ENCODE data around the gene SLC37A3. TPM values are rescaled to one million over a fixed set of nuclear protein-coding genes. Genes with fewer than 3 reads are reported as not detected.

SLC37A3 gene
- total RNA-seq, 1 donor from 2014 or later, result 83.4 TPM

DNA sequence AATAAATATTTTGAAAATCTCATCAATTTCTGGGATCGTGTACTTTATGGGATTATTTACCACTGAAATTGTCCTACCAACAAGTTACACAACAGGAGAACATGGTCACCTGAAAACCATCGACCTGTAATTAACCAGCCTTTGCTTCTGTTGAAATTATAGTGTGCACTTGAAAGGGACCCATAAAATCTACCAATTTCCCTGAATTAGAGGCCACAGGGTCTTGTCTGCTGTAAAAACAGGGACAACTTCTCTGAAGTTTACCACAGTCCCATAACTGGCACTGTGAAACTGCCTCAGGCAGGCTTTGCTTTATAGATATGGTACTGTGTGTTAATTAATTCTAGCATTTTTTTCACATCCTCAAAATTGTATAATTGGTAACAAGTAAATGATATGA is 43.2 kb upstream of the SLC37A3 start:
- Histone ChIP-seq H3K9ac (no peak overlapping the region), H3K27me3 (no peaks in the 10 kb centered on the region), H3K4me2 (no peak overlapping the region), H3K4me3 (no peak overlapping the region), H3K4me1 (no peaks in the 10 kb centered on the region), H2AFZ (replicated peaks) (no peak overlapping the region), H4K20me1 (ENCODE audit: low read depth) (no peaks in the 10 kb centered on the region), H3K79me2 (ENCODE audit: low read depth) (no peaks in the 10 kb centered on the region), H3K9me3 (ENCODE audit: low read depth) (no peaks in the 10 kb centered on the region), H3F3A (ENCODE audit: low read depth) (no peaks in the 10 kb centered on the region), H3K27ac (no peak overlapping the region), H3K36me3 (no peaks in the 10 kb centered on the region)
- no peak for TF ChIP-seq EZH2phosphoT487 (IDR thresholded peaks at IDR 0.05)
- TF ChIP-seq, protein P1, sequence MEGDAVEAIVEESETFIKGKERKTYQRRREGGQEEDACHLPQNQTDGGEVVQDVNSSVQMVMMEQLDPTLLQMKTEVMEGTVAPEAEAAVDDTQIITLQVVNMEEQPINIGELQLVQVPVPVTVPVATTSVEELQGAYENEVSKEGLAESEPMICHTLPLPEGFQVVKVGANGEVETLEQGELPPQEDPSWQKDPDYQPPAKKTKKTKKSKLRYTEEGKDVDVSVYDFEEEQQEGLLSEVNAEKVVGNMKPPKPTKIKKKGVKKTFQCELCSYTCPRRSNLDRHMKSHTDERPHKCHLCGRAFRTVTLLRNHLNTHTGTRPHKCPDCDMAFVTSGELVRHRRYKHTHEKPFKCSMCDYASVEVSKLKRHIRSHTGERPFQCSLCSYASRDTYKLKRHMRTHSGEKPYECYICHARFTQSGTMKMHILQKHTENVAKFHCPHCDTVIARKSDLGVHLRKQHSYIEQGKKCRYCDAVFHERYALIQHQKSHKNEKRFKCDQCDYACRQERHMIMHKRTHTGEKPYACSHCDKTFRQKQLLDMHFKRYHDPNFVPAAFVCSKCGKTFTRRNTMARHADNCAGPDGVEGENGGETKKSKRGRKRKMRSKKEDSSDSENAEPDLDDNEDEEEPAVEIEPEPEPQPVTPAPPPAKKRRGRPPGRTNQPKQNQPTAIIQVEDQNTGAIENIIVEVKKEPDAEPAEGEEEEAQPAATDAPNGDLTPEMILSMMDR (IDR thresholded peaks at IDR 0.05), result no peak
- no peak for TF ChIP-seq EZH2 (IDR thresholded peaks at IDR 0.05)
- DNase-seq (ENCODE audit: low spot score), result no peak
- no peaks in the 10 kb centered on the region for H3K9me3 Mint-ChIP-seq
- no peaks in the 10 kb centered on the region for H3K4me1 Mint-ChIP-seq
- peaks cover 2% of the 10 kb centered on the region for H3K36me3 Mint-ChIP-seq
- H3K27me3 Mint-ChIP-seq (ENCODE audit: insufficient read depth, low read depth), result peaks cover 4% of the 10 kb centered on the region
- no peak overlapping the region for H3K4me3 Mint-ChIP-seq
- H3K27ac Mint-ChIP-seq, result no peak overlapping the region

DNA sequence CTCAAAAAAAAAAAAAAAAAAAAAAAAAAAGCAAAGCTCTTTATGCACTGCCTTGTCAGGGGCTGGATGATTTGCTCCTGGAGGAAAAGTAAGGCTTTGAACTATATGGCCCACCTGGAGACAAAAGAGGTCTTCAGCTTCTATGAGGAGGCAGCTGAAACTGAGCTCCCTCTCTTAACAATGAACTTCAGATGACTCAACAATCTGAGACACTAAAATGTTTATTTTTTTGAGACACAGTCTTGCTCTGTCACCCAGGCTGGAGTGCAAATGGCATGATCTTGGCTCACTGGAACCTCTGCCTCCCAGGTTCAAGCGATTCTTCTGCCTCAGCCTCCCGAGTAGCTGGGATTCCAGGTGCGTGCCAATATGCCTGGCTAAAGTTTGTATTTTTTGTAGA is 42.3 kb upstream of the SLC37A3 start:
- H3K27me3 Mint-ChIP-seq (ENCODE audit: insufficient read depth, low read depth), result peaks cover 2% of the 10 kb centered on the region
- Histone ChIP-seq H3K4me2 (no peak overlapping the region), H3K4me1 (no peaks in the 10 kb centered on the region), H3K79me2 (ENCODE audit: low read depth) (no peaks in the 10 kb centered on the region), H4K20me1 (ENCODE audit: low read depth) (no peaks in the 10 kb centered on the region), H3K9me3 (ENCODE audit: low read depth) (no peaks in the 10 kb centered on the region), H3K27me3 (no peaks in the 10 kb centered on the region), H3K4me3 (no peak overlapping the region), H2AFZ (replicated peaks) (no peak overlapping the region), H3K27ac (no peak overlapping the region), H3K9ac (no peak overlapping the region), H3F3A (ENCODE audit: low read depth) (no peaks in the 10 kb centered on the region), H3K36me3 (no peaks in the 10 kb centered on the region)
- peaks cover 2% of the 10 kb centered on the region for H3K36me3 Mint-ChIP-seq
- no peaks in the 10 kb centered on the region for H3K9me3 Mint-ChIP-seq
- no peaks in the 10 kb centered on the region for H3K4me1 Mint-ChIP-seq
- no peak for DNase-seq (ENCODE audit: low spot score)
- no peak overlapping the region for H3K27ac Mint-ChIP-seq
- H3K4me3 Mint-ChIP-seq, result no peak overlapping the region
- TF ChIP-seq EZH2 (IDR thresholded peaks at IDR 0.05), result no peak

DNA sequence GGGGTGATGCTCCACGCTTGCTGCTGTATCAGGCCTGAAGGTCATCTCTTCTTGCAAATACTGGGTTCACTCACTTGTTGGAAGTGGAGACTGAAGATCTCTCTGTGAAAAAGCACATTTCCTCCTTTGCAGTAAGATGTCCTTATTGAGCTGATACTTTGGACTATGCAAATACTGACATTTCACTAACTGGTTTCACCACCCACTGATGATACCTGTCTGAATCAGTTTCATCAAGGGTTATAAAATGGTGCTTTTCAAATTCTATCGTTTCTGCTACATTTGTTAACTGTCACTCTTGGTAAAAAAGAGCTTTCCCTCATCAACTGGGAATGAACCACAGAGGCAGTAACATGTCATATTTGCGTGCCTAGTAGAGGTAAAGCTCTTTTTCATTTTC is 41.0 kb upstream of the SLC37A3 start:
- no peaks in the 10 kb centered on the region for H3K4me1 Mint-ChIP-seq
- Histone ChIP-seq H2AFZ (replicated peaks) (no peak overlapping the region), H3K4me1 (no peaks in the 10 kb centered on the region), H3K9ac (no peak overlapping the region), H3K36me3 (no peaks in the 10 kb centered on the region), H4K20me1 (ENCODE audit: low read depth) (no peaks in the 10 kb centered on the region), H3F3A (ENCODE audit: low read depth) (no peaks in the 10 kb centered on the region), H3K9me3 (ENCODE audit: low read depth) (no peaks in the 10 kb centered on the region), H3K27me3 (no peaks in the 10 kb centered on the region), H3K27ac (no peak overlapping the region), H3K4me2 (no peak overlapping the region), H3K4me3 (no peak overlapping the region), H3K79me2 (ENCODE audit: low read depth) (no peaks in the 10 kb centered on the region)
- H3K27ac Mint-ChIP-seq, result no peak overlapping the region
- H3K36me3 Mint-ChIP-seq, result peaks cover 2% of the 10 kb centered on the region
- no peak overlapping the region for H3K4me3 Mint-ChIP-seq
- DNase-seq (ENCODE audit: low spot score), result no peak
- TF ChIP-seq, protein P1 (IDR thresholded peaks at IDR 0.05), result no peak
- TF ChIP-seq EZH2 (IDR thresholded peaks at IDR 0.05) (no peak), EZH2phosphoT487 (IDR thresholded peaks at IDR 0.05) (no peak)
- H3K27me3 Mint-ChIP-seq (ENCODE audit: insufficient read depth, low read depth), result peaks cover 2% of the 10 kb centered on the region
- H3K9me3 Mint-ChIP-seq, result no peaks in the 10 kb centered on the region

DNA sequence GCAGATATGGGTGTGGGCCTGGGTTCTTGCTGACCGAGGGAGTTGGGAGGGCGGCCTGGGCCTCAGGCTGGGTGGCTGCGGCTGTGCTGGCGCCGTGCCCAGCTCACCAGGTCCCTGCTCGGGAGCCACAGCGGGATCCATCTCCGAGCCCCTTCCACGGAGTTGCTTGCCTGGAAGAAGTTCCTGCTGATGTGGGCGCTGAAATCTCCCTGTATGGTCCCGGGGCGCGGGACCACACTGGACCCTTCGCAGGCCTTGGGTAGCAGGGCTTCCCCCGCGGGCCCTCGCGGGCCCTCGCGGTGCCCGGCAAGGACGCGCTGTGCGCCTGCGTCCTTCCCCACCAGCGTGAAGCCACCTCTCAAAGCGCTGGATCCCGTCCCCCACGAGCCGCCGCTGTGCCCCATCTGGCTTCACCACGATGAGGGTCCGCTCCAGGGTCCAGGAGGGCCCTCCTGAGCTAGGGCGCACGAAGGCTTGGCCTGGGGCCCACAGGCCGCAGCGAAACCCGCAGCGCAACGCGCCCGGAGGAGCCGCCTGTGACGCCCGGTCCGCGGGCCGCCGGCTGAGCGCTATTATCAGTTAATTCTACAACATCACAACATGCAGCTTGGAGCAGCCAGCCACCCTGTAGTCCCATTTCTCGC is 37.0 kb upstream of the SLC37A3 start:
- Mint-ChIP-seq H3K36me3 (no peaks in the 10 kb centered on the region), H3K4me1 (no peaks in the 10 kb centered on the region)
- no peak overlapping the region for H2AFZ ChIP-seq (replicated peaks)

More for the DNA sequence above, 37.0 kb upstream of the SLC37A3 start:
- DNase-seq (ENCODE audit: low spot score), result no peak
- Histone ChIP-seq H4K20me1 (ENCODE audit: low read depth) (no peaks in the 10 kb centered on the region), H3K9me3 (ENCODE audit: low read depth) (no peaks in the 10 kb centered on the region), H3F3A (ENCODE audit: low read depth) (no peaks in the 10 kb centered on the region), H3K4me3 (no peak overlapping the region), H3K79me2 (ENCODE audit: low read depth) (no peaks in the 10 kb centered on the region), H3K4me1 (no peaks in the 10 kb centered on the region), H3K4me2 (no peak overlapping the region), H3K9ac (no peak overlapping the region), H3K27ac (no peak overlapping the region), H3K27me3 (no peaks in the 10 kb centered on the region), H3K36me3 (no peaks in the 10 kb centered on the region)
- Mint-ChIP-seq H3K27ac (no peak overlapping the region), H3K9me3 (peaks cover 2% of the 10 kb centered on the region), H3K27me3 (ENCODE audit: insufficient read depth, low read depth) (peaks cover 2% of the 10 kb centered on the region), H3K4me3 (no peak overlapping the region)
- TF ChIP-seq EZH2 (IDR thresholded peaks at IDR 0.05), result no peak
- TF ChIP-seq, protein P1 (IDR thresholded peaks at IDR 0.05), result no peak
- TF ChIP-seq EZH2phosphoT487 (IDR thresholded peaks at IDR 0.05), result no peak
